CD8-positive, alpha-beta memory T cell (primary cell): ENCODE measurements around the gene SIAH3. TPM values are rescaled to one million over a fixed set of nuclear protein-coding genes. Genes with fewer than 3 reads are reported as not detected.

Experiments used
- CTCF ChIA-PET: fragments of 350-600 bp; sonication (Branson Sonifier 250); formaldehyde crosslinking; loops from one replicate; lab custom pipeline; 2021; ENCODE audit warnings: antibody characterized with exemption; lab: Charles Lee
- POLR2A ChIA-PET: fragments of 350-600 bp; sonication (Branson Sonifier 250); formaldehyde crosslinking; loops from one replicate; lab custom pipeline; 2021; ENCODE audit warnings: antibody characterized with exemption; lab: Charles Lee
- DNase-seq, 5 donors: peaks; one replicate each; pipeline versions ENCODE4 v3.0.0 to v3.0.0-alpha.2; 2020 to 2022; ENCODE audit warnings: mixed read lengths in 1 of 5
- H3K27ac ChIP-seq: one replicate; pipeline ENCODE4 v1.7.0; 2013; ENCODE audit warnings: low read depth, mild to moderate bottlenecking, low read length, moderate library complexity
- H3K27me3 ChIP-seq: 2 replicates; pipeline ENCODE4 v1.7.0; 2013; ENCODE audit warnings: low read length, mild to moderate bottlenecking; ENCODE audit not compliant: insufficient read depth, poor library complexity, severe bottlenecking
- H3K36me3 ChIP-seq: 2 replicates; pipeline ENCODE4 v1.7.0; 2013; ENCODE audit warnings: mild to moderate bottlenecking, low read length, moderate library complexity; ENCODE audit not compliant: insufficient read depth
- H3K4me1 ChIP-seq: 2 replicates; pipeline ENCODE4 v1.7.0; 2013; ENCODE audit warnings: mild to moderate bottlenecking, low read length, moderate library complexity; ENCODE audit not compliant: insufficient read depth
- H3K4me3 ChIP-seq: 2 replicates; pipeline ENCODE4 v1.7.0; 2013; ENCODE audit warnings: mild to moderate bottlenecking, low read length
- H3K9me3 ChIP-seq: 2 replicates; pipeline ENCODE4 v1.7.0; 2013; ENCODE audit warnings: mild to moderate bottlenecking, low read length
- H3K27ac Mint-ChIP-seq, 8 donors: one replicate each; pipeline ENCODE4 v1.8.0; 2020 to 2021; ENCODE audit warnings: mixed read lengths in 8 of 8, mild to moderate bottlenecking in 6 of 8, inconsistent platforms in 3 of 8, moderate library complexity in 3 of 8
- H3K27me3 Mint-ChIP-seq, 2 donors: one replicate each; pipeline ENCODE4 v1.8.0; 2020 to 2021; ENCODE audit warnings: mixed read lengths in 2 of 2, mild to moderate bottlenecking in 1 of 2, moderate library complexity in 1 of 2
- H3K36me3 Mint-ChIP-seq, 3 donors: one replicate each; pipeline ENCODE4 v1.8.0; 2020 to 2021; ENCODE audit warnings: mixed read lengths in 3 of 3, inconsistent platforms in 1 of 3, mild to moderate bottlenecking in 1 of 3
- H3K4me1 Mint-ChIP-seq, 3 donors: one replicate each; pipeline ENCODE4 v1.8.0; 2020 to 2021; ENCODE audit warnings: mixed read lengths in 3 of 3, inconsistent platforms in 1 of 3, mild to moderate bottlenecking in 1 of 3
- H3K4me3 Mint-ChIP-seq, 7 donors: one replicate each; pipeline ENCODE4 v1.8.0; 2020 to 2021; ENCODE audit warnings: mixed read lengths in 7 of 7, mild to moderate bottlenecking in 6 of 7, moderate library complexity in 4 of 7, inconsistent platforms in 2 of 7
- H3K9me3 Mint-ChIP-seq, 5 donors: one replicate each; pipeline ENCODE4 v1.8.0; 2020 to 2022; ENCODE audit warnings: mixed read lengths in 5 of 5, mild to moderate bottlenecking in 3 of 5, moderate library complexity in 2 of 5, inconsistent platforms in 1 of 5
- polyA plus RNA-seq: library from polyadenylated mRNA; unstranded; fragments of 300-500 nt; fragmentation: Illumina TruSeq; gene quantifications from one replicate; pipeline ENCODE4 v1.2.3, GENCODE V29; 2021
- total RNA-seq, 2 experiments: library from RNA; stranded (reverse); gene quantifications; one replicate each; pipeline ENCODE4 v1.2.3, GENCODE V29; 2021

Gene SIAH3
- total and polyA plus RNA-seq, 3 experiments from 2014 or later, result 0.11 to 0.20 TPM; not detected in 1

- no peaks in the 10 kb centered on the region for H3K36me3 ChIP-seq
- Mint-ChIP-seq H3K4me3 (no peak overlapping the region), H3K9me3 (no peaks in the 10 kb centered on the region), H3K4me1 (peaks cover 0 to 10% (median 0%) of the 10 kb centered on the region in 3 donors), H3K27ac (no peak overlapping the region), H3K27me3 (peaks cover 4 to 7% of the 10 kb centered on the region in 2 donors), H3K36me3 (no peaks in the 10 kb centered on the region)
- H3K9me3 ChIP-seq, result no peaks in the 10 kb centered on the region
- POLR2A ChIA-PET, result no interaction called here
- H3K27ac ChIP-seq, result no peak overlapping the region
- CTCF ChIA-PET, result no interaction called here
- H3K27me3 ChIP-seq, result no peaks in the 10 kb centered on the region
- no peak for DNase-seq
- H3K4me1 ChIP-seq, result no peaks in the 10 kb centered on the region
- H3K4me3 ChIP-seq, result no peak overlapping the region
Measured at GRCh38 chr13:45828256-45828968, 23.1 kb downstream of the SIAH3 start.

- POLR2A ChIA-PET, result no interaction called here
- Mint-ChIP-seq H3K4me1 (peaks cover 0 to 10% (median 0%) of the 10 kb centered on the region in 3 donors), H3K36me3 (no peaks in the 10 kb centered on the region)
Measured at GRCh38 chr13:45827318-45827717, 24.2 kb downstream of the SIAH3 start.

GRCh38 chr13:45826731-45827130 lies 24.8 kb downstream of the SIAH3 start:
- Histone ChIP-seq H3K9me3 (no peaks in the 10 kb centered on the region), H3K27me3 (no peaks in the 10 kb centered on the region), H3K4me1 (no peaks in the 10 kb centered on the region), H3K36me3 (no peaks in the 10 kb centered on the region), H3K27ac (no peak overlapping the region), H3K4me3 (no peak overlapping the region)
- no peak overlapping the region for H3K4me3 Mint-ChIP-seq
- H3K9me3 Mint-ChIP-seq, result no peaks in the 10 kb centered on the region
- CTCF ChIA-PET, result no interaction called here
- peaks cover 0 to 10% (median 0%) of the 10 kb centered on the region in 3 donors for H3K4me1 Mint-ChIP-seq
- no peak for DNase-seq
- H3K27me3 Mint-ChIP-seq, result peaks cover 4 to 7% of the 10 kb centered on the region in 2 donors
- no peak overlapping the region for H3K27ac Mint-ChIP-seq
- H3K36me3 Mint-ChIP-seq, result no peaks in the 10 kb centered on the region
- POLR2A ChIA-PET, result no interaction called here

More at GRCh38 chr13:45827318-45827717, 24.2 kb downstream of the SIAH3 start:
- no peaks in the 10 kb centered on the region for H3K36me3 ChIP-seq
- CTCF ChIA-PET, result no interaction called here
- H3K27ac Mint-ChIP-seq, result peak overlapping the region in 2 of 8 donors; percentile 40 to 72
- DNase-seq, result no peak
- no peaks in the 10 kb centered on the region for H3K4me1 ChIP-seq
- H3K27ac ChIP-seq, result no peak overlapping the region
- peaks cover 4 to 7% of the 10 kb centered on the region in 2 donors for H3K27me3 Mint-ChIP-seq
- no peaks in the 10 kb centered on the region for H3K27me3 ChIP-seq
- H3K9me3 Mint-ChIP-seq, result no peaks in the 10 kb centered on the region
- H3K9me3 ChIP-seq, result no peaks in the 10 kb centered on the region
- H3K4me3 ChIP-seq, result no peak overlapping the region
- H3K4me3 Mint-ChIP-seq, result no peak overlapping the region

GRCh38 chr13:45825387-45825650 lies 26.2 kb downstream of the SIAH3 start:
- Mint-ChIP-seq H3K4me3 (no peak overlapping the region), H3K36me3 (no peaks in the 10 kb centered on the region), H3K27ac (no peak overlapping the region), H3K4me1 (peaks cover 0 to 10% (median 0%) of the 10 kb centered on the region in 3 donors), H3K9me3 (no peaks in the 10 kb centered on the region), H3K27me3 (peaks cover 0 to 2% of the 10 kb centered on the region in 2 donors)
- Histone ChIP-seq H3K4me3 (no peak overlapping the region), H3K9me3 (no peaks in the 10 kb centered on the region), H3K27me3 (no peaks in the 10 kb centered on the region), H3K4me1 (no peaks in the 10 kb centered on the region), H3K36me3 (no peaks in the 10 kb centered on the region), H3K27ac (no peak overlapping the region)
- ChIA-PET POLR2A (no interaction called here), CTCF (interaction anchor here (1.0 kb wide), 1 partner anchor 18 kb away, joined by 3 read pairs; no protein-coding TSS in a partner anchor)
- DNase-seq, result no peak

- POLR2A ChIA-PET, result no interaction called here
- CTCF ChIA-PET, result no interaction called here
Measured at GRCh38 chr13:45823583-45823982, 28.0 kb downstream of the SIAH3 start.

GRCh38 chr13:45821811-45822210 lies 29.7 kb downstream of the SIAH3 start:
- Histone ChIP-seq H3K27ac (no peak overlapping the region), H3K4me1 (no peaks in the 10 kb centered on the region), H3K4me3 (no peak overlapping the region), H3K36me3 (no peaks in the 10 kb centered on the region), H3K9me3 (no peaks in the 10 kb centered on the region), H3K27me3 (no peaks in the 10 kb centered on the region)
- no peak overlapping the region for H3K4me3 Mint-ChIP-seq
- peaks cover 0 to 3% (median 0%) of the 10 kb centered on the region in 3 donors for H3K4me1 Mint-ChIP-seq
- POLR2A ChIA-PET, result no interaction called here
- H3K36me3 Mint-ChIP-seq, result no peaks in the 10 kb centered on the region
- H3K27ac Mint-ChIP-seq, result no peak overlapping the region
- no peak for DNase-seq
- CTCF ChIA-PET, result no interaction called here
- H3K27me3 Mint-ChIP-seq, result no peaks in the 10 kb centered on the region
- no peaks in the 10 kb centered on the region for H3K9me3 Mint-ChIP-seq

More at GRCh38 chr13:45823583-45823982, 28.0 kb downstream of the SIAH3 start:
- Mint-ChIP-seq H3K4me1 (peaks cover 0 to 10% (median 0%) of the 10 kb centered on the region in 3 donors), H3K27ac (no peak overlapping the region), H3K36me3 (no peaks in the 10 kb centered on the region), H3K27me3 (peaks cover 0 to 2% of the 10 kb centered on the region in 2 donors), H3K9me3 (no peaks in the 10 kb centered on the region), H3K4me3 (no peak overlapping the region)
- no peak overlapping the region for H3K27ac ChIP-seq
- no peaks in the 10 kb centered on the region for H3K4me1 ChIP-seq
- H3K27me3 ChIP-seq, result no peaks in the 10 kb centered on the region
- no peaks in the 10 kb centered on the region for H3K36me3 ChIP-seq
- no peak overlapping the region for H3K4me3 ChIP-seq
- DNase-seq, result no peak
- no peaks in the 10 kb centered on the region for H3K9me3 ChIP-seq

- ChIA-PET POLR2A (no interaction called here), CTCF (no interaction called here)
- no peak overlapping the region for H3K27ac Mint-ChIP-seq
- H3K4me3 ChIP-seq, result no peak overlapping the region
- H3K4me1 ChIP-seq, result no peaks in the 10 kb centered on the region
- no peaks in the 10 kb centered on the region for H3K9me3 ChIP-seq
- H3K9me3 Mint-ChIP-seq, result no peaks in the 10 kb centered on the region
- H3K4me3 Mint-ChIP-seq, result no peak overlapping the region
- H3K36me3 ChIP-seq, result no peaks in the 10 kb centered on the region
- H3K27ac ChIP-seq, result no peak overlapping the region
- H3K27me3 Mint-ChIP-seq, result no peaks in the 10 kb centered on the region
- no peak for DNase-seq
- no peaks in the 10 kb centered on the region for H3K4me1 Mint-ChIP-seq
- H3K36me3 Mint-ChIP-seq, result no peaks in the 10 kb centered on the region
- no peaks in the 10 kb centered on the region for H3K27me3 ChIP-seq
Measured at GRCh38 chr13:45820106-45820838, 31.3 kb downstream of the SIAH3 start.

- POLR2A ChIA-PET, result no interaction called here
- CTCF ChIA-PET, result no interaction called here
- H3K27me3 Mint-ChIP-seq, result no peaks in the 10 kb centered on the region
Measured at GRCh38 chr13:45817833-45818232, 33.7 kb downstream of the SIAH3 start.

More at GRCh38 chr13:45817833-45818232, 33.7 kb downstream of the SIAH3 start:
- no peaks in the 10 kb centered on the region for H3K9me3 ChIP-seq
- no peaks in the 10 kb centered on the region for H3K4me1 ChIP-seq
- no peaks in the 10 kb centered on the region for H3K27me3 ChIP-seq
- H3K27ac Mint-ChIP-seq, result no peak overlapping the region
- no peaks in the 10 kb centered on the region for H3K4me1 Mint-ChIP-seq
- H3K9me3 Mint-ChIP-seq, result no peaks in the 10 kb centered on the region
- no peaks in the 10 kb centered on the region for H3K36me3 Mint-ChIP-seq
- DNase-seq, result no peak
- no peak overlapping the region for H3K4me3 Mint-ChIP-seq
- no peaks in the 10 kb centered on the region for H3K36me3 ChIP-seq
- no peak overlapping the region for H3K4me3 ChIP-seq
- no peak overlapping the region for H3K27ac ChIP-seq
